ENCODE data around the gene SMARCA2.

DNA sequence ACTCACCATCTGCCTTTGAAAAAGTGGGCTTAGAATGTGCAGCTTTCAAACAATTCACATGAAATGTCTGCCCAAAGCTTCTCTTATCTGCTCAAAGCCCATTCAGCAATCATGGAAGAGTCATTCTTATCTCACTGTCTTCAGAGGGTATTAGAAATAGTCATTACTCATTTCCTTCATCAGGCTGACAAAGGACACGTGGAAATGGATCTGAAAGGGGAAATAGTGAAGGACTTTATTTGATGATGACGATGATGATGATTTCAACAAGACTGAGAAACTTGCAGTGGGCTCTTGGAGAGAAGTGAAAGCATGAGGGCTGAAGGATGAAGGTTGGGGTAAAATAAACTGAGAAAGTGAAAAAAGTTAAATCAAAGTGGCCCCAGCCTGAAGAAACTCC is 194.3 kb downstream of the SMARCA2 start:
- TF ChIP-seq, protein P1, sequence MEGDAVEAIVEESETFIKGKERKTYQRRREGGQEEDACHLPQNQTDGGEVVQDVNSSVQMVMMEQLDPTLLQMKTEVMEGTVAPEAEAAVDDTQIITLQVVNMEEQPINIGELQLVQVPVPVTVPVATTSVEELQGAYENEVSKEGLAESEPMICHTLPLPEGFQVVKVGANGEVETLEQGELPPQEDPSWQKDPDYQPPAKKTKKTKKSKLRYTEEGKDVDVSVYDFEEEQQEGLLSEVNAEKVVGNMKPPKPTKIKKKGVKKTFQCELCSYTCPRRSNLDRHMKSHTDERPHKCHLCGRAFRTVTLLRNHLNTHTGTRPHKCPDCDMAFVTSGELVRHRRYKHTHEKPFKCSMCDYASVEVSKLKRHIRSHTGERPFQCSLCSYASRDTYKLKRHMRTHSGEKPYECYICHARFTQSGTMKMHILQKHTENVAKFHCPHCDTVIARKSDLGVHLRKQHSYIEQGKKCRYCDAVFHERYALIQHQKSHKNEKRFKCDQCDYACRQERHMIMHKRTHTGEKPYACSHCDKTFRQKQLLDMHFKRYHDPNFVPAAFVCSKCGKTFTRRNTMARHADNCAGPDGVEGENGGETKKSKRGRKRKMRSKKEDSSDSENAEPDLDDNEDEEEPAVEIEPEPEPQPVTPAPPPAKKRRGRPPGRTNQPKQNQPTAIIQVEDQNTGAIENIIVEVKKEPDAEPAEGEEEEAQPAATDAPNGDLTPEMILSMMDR (conservative IDR thresholded peaks at IDR 0.05; ENCODE audit: low read length), result no peak
- no peak for TF ChIP-seq EZH2phosphoT487 (IDR thresholded peaks at IDR 0.05; ENCODE audit: borderline replicate concordance)
